Activated CD4-positive, CD25-positive, alpha-beta regulatory T cell treated with anti-CD3 and anti-CD28 coated beads, Interleukin-2, amount 50 U/mL, for 16 hours (primary cell): ENCODE results near the gene TAGLN.
"Not testable (repeated sequence)": the region's sequence is repeated elsewhere in the genome, so short reads cannot be mapped to it uniquely, and the experiment has no call there.

ENCODE experiments used
- DNase-seq: peaks from one replicate; pipeline ENCODE4 v3.0.0-alpha.2; 2020; ENCODE audit warnings: low read depth, low spot score

Gene TAGLN

DNA sequence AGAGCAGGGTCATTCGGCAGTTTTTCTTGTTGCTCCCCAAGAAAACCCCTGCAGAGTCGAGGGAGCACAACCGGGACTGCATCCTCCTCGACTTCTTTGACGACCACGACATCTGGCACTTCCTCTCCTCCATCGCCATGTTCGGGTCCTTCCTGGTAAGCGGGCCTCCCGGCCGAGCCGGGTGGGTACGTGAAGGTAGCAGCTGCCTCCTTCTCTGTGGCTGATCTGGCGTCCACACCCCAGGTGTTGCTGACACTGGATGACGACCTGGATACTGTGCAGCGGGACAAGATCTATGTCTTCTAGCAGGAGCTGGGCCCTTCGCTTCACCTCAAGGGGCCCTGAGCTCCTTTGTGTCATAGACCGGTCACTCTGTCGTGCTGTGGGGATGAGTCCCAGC, 3.4 kb upstream of the TAGLN start:
- no peak for DNase-seq

DNA sequence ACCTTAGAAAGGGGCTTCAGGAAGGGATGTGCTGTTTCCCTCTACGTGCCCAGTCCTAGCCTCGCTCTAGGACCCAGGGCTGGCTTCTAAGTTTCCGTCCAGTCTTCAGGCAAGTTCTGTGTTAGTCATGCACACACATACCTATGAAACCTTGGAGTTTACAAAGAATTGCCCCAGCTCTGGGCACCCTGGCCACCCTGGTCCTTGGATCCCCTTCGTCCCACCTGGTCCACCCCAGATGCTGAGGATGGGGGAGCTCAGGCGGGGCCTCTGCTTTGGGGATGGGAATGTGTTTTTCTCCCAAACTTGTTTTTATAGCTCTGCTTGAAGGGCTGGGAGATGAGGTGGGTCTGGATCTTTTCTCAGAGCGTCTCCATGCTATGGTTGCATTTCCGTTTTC, 2.2 kb upstream of the TAGLN start:
- DNase-seq, result no peak

DNA sequence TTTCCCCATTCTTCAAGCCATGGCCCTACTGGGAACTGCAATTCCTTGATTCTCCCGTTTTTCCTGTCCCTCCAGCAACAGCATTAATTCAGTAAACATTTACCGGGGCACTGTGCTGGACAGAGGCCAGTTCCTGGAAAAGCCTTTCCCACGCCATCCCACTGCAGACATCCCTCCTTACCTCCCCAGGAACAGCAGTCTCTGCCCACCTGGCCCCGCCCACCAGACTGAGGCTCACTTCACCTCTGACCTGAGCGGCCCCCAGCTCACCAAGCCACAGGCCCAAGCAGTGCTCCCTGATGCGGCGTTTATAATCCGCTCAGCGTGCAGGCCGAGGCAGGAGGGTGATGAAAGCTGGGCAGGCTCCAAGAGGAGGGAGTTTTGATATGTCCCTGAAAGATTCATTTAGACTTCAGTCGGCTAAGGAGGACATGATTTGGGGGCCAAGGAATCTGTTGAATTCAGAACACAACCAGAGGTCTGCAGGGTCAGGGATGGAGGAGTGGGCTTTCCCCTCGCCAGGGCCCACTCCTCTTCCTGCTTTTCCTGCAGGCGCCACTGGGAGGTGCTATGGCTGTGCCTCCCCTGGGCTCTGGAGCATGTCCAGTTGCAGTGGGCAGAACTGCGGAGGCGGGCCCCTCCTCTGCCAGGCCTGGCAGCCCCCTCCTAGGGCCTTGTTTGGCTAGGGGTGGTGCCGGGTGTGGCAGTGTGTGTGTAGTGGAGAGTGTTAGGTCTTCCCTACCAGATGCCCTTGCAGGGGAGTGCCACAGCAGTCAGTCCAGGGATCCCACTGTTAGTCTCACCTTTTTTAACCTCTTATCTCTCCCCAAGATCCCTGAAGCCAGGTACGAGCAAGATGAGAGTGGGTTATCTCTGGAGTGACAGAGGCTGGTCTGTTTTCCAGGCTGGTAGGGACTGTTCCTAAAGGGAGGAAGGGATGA, 1.4 kb upstream of the TAGLN start:
- DNase-seq, result no peak

DNA sequence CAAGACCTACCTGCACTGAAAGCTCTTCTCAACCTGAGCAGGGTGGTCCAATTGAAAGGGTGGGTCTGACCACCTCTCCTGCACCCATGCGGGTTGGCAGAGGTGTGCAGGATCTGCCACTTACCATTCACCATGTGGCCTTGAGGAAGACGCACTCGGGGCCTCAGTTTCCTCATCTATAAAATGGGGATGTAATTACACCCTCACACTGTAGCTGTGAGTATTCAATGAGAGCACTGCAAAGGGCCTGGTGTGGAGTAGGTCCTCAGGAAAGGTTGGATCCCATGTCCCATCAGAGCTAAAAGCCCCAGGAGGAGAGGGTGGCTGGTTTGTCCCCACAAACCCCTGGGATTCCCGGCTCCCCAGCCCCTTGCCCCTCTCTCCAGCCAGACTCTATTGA, 557 bp upstream of the TAGLN start:
- no peak for DNase-seq

DNA sequence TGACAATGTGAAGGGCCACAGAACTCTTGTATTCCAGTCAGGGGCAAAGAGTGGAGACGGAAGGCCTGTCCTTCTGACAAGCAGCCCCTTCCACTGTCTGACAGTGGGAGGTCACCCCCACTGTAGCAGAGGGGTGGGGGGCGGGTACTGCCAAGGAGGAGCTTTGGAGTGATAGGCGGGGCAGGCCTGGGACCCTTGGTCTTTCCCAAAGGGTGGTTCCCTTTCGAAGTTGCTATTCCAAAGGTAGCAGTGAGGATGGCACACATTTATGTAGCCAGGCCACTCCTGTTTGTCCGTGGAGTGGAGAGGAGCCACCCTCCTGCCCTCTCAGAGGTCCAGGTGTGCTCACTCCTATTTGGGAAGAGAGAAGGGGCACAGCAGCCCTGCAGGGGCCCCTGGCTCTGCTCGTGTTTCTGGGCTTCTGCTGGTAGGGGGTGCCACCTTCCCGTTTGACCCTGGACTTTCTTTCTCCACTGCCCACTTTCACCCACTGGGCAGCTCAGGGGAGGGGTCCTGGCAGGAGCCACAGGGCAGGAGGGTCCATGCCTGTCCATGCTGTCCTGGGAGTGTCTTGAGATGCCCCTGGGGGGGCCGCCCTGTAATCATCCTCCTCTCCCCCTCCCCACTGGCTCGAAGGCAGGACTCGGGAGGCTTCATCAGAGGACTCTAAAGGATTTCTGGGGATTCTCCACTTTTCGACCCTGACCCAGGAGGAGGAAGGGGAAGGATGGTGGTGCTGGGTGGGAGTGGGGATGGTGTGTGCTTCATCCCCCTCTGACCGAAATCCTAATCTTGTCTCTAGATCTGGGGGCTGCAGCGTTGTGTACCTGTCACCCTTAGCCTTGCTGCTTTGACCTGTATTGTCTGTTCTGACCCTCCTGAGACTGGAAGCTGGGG, 994 bp downstream of the TAGLN start:
- DNase-seq, result no peak

DNA sequence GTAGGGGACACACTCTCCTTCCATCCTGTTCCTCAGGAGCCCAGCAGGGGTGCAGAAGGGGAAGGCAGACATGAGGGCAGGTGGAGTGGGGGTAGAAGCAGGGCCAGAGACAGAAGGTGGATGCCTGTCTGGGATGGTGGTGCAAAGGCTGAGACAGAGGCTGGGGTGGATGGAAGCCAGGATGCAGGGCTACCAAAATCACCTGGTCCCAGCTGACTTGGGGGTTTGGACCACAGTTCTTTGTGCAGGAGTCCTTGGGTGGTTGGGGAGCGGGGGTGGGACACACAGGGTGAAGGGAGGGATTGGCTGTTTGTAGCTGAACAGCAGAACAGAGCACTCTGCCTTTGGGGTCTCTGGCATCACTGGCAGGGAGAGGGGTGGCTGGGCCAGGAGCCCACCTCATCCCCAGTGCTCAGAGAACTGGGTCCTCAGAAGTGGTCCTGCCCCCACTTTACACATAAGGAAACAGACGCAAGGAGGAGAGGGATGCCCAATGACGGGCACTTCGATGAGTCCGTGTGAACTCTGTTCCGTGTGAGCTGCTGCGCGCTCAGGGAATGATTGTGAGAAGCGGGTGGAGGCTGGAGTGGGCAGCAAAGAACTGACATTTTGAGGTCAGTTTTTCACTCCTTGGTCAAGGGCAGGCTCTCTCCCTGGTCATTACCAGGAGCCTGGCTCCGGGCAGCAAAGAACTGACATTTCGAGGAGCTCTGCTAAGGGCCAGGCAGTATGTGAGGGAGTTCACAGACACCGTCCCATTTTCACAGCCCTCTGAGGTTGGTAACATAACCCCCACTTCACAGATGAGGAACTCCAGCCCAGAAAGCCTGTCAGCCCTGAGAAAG, 1.9 kb downstream of the TAGLN start:
- no peak for DNase-seq

DNA sequence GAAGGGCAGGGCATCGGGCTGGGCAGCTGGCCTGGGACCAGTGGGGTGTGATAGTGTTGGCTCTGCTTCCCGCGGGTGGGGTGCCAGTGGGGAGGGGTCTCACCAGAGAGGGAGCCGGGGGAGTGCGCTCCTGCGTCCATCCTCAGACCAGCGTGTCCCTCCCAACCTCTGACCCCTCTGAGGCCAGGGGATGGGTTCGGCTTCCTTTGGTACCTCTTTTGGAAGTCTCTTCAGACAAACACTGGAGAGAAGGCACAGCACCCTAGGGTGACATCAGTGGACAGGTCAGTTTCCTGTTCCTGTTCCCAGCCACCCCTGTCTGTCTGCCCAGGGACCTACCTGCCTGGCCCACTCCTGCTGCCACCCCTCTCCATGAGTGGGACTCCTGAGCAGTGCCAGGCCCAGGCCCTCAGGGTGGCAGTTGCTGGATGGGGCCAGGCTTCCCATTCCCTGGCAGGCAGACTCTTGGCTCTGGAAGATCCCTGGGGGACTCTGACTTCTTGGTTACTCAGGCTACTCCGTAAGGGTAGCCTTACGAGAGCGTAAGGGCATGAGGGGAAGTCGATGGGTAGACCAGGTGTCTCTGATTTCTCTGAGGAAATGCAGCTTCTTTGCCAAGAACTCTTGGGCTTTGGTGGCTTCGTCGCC, 2.6 kb downstream of the TAGLN start:
- no peak for DNase-seq

DNA sequence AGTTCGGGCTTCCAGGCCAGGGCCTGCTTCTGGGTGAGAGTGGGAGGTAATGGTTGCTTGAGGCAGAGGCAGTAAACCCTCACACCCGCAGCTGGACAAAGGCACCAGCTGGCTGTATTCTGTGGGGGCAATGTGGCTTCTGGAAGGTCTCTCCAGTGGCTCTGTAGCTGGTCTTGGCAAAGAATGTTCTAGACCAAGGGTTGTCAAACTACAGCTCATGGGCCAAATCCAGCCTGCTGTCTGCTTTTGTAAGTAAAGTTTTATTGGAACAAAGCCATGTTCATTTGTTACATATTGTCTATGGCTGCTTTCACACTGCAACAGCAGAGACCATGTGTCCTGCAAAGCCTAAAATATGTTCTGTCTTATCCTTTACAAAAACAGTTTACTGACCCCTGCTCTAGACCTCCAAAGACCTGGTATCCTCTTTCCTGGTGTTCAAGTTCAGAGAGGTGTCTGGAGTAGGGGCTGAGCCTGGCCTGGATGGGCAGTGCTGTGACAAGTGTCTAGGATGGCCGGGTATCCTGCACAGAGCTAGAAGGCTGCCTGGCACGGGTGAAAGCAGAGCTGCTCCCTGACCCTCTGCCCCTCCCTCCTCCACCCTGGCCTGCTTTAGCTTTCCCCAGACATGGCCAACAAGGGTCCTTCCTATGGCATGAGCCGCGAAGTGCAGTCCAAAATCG, 3.4 kb downstream of the TAGLN start:
- no peak for DNase-seq

DNA sequence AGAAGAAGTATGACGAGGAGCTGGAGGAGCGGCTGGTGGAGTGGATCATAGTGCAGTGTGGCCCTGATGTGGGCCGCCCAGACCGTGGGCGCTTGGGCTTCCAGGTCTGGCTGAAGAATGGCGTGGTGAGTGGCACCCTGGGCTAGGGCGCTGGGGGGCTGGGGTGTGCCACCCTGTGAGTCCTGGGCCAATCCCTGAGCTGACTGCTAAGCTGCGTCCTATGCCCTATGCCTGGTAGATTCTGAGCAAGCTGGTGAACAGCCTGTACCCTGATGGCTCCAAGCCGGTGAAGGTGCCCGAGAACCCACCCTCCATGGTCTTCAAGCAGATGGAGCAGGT, 3.9 kb downstream of the TAGLN start:
- no peak for DNase-seq

DNA sequence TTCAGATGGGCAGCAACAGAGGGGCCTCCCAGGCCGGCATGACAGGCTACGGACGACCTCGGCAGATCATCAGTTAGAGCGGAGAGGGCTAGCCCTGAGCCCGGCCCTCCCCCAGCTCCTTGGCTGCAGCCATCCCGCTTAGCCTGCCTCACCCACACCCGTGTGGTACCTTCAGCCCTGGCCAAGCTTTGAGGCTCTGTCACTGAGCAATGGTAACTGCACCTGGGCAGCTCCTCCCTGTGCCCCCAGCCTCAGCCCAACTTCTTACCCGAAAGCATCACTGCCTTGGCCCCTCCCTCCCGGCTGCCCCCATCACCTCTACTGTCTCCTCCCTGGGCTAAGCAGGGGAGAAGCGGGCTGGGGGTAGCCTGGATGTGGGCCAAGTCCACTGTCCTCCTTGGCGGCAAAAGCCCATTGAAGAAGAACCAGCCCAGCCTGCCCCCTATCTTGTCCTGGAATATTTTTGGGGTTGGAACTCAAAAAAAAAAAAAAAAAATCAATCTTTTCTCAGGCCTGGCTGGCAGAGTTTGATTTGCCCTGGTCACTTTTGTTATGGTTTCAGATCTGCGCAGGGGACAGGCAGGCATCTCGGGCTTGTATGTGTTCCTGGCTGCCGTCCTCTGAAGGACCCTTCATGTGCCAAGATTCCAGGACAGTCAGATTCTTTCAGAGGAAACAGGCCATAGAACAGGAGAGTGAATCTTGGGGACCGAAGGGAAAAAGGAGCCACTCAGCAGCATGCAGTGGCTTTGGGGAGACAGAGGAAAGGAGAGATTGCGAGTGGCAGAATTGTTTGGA, 5.3 kb downstream of the TAGLN start:
- no peak for DNase-seq

DNA sequence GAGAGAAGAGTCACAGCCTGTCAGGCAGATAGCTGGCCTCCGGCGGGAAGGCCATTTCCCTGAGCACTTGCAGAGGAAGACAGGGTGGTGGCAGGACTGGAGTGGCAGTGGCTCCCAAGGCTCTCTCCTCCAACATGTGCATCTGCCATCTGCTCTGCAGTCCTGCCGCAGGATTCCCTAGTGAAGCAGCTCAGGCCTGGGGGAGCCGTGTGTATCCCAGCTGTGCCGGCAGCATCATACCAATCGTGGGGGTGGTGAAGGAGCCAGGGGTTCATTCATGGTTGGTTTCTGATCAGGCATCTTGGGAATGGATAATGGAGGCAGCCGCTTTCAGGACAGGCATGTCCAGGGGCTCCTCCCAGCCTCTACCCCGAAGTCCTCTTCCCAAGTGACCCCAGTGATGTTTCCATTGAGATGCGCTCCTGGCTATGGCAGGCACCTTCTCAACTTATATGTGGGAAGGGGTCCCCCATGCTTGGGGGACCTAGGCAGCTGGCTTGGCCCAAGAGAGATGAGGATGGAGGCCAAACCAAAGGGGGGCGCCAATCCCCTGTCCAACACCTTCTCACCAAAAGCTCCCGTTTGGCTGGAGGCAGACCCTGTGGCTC, 6.1 kb downstream of the TAGLN start:
- no peak for DNase-seq

DNA sequence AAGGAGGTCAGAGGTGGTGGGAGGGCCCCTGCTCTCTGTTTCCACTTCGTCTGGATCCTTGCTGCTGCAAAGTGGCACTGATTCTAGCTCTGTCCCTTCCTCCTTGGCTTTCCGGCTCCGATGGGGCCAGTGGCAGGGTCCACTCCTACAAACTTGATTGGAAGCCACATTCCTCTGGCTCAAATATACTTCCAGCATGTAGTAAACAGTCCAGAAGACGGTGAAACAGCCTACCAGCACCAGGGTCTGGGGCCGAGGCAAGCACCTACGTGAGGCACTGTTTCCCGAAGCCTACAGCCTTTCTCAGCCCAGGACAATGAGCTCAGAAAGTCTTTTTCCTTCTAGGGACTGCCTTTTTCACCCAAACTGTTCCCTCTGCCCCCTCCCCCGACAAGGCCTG, 6.9 kb downstream of the TAGLN start:
- not testable (repeated sequence) for DNase-seq

DNA sequence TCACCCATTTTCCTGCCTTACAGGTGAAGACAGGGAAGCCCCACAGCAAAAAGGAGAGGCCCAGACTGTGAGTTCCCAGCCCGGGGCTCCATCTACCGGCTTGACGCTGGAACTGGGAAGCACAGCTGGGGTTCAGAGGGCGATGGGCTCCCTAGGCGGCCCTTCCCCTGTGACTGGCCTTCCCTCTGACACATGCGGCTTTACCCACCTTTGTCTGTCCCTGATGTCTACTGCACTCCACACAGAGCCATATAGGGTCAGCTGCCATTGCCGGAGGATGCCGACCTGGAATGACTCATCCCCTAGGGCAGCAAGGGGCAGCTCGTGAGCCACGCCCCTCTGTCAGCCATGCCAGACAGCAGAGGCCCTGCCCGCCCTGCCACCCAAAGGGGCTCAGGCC, 7.7 kb downstream of the TAGLN start:
- DNase-seq, result not testable (repeated sequence)

DNA sequence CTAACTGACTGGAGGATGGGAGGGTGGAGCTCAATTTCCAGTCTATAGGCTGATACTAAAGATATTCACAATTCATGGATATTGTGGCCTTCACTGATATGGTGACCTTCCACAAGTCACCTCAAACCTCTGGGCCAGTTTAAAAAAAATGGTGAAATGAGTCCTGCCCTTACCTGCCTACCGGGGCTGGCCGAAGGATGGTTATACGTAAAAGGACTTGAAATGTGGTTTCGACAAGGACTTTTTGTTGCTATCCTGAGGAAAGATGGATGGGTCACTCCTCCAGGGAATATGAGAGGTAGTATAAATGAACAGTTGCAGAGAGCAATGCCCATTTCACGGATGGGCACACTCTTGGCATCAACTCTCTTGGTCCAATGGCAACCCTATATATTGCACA, 8.3 kb downstream of the TAGLN start:
- not testable (repeated sequence) for DNase-seq

DNA sequence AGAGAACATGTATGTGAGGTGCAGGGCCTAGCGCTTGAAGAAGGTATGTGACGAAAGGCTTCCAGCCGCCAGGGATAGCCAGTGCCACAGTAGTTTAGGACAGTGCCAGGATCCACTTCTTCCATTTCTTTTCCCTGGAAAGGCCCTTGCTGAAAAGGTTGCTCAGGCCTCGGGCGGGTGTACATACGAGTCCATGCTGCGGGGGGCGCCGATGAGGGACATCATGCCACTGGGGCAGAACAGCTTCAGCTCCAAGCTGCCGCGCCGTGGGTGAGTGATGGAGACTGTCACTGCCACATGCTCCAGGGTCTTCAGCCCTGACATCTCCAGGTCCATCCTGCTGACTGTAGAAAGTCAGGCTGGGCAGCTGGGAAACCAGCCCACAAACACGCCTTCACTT, 9.5 kb downstream of the TAGLN start:
- DNase-seq, result not testable (repeated sequence)

DNA sequence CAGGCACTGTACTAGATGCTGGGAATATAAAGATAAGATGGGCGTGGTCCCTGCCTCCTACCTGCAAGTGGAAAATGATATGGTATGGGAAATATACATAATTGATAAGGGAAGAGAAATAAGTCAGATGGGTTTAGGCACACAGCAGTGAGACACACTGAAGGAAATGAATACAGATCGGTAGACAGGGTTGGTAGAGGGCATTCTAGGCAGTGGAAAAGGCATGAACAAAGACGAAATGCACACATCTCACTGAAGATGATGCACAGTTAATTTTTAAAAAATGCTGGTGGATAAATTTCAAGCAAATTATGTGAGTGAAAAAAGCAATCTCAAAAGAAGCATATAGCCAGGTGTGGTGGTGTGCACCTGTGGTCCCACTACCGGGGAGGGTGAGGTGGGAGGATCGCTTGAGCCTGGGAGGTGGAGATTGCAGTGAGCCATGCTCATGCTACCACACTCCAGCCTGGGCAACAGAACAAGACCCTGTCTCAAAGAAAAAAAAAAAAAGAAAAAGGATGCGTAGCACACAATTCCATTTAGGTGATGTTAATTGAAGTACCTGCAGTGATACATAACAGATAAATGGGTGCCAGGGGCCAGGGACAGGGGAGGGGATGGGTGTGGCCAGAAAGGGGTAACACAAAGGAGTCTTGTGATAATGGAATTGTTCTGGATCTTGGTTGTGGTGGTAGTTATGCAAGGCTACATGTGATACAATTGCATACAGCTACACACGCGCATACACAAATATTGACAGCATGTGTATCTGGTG, 10.4 kb downstream of the TAGLN start:
- not testable (repeated sequence) for DNase-seq

DNA sequence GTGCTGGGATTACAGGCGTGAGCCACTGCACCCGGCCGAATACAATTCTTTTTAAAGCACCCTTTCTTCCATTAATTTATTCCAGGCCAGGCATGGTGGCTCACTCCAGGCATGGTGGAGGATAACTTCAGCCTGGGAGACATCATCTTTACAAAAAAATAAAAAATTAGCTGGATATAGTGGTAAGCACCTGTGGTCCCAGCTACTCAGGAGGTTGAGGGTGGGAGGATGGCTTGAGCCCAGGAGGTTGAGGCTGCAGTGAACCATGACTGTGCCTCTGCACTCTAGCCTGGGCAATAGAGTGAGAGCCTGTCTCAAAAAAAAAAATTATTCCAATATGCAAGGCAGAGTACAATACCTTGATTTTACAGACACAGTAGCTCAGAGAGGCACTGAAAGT, 11.4 kb downstream of the TAGLN start:
- no peak for DNase-seq

DNA sequence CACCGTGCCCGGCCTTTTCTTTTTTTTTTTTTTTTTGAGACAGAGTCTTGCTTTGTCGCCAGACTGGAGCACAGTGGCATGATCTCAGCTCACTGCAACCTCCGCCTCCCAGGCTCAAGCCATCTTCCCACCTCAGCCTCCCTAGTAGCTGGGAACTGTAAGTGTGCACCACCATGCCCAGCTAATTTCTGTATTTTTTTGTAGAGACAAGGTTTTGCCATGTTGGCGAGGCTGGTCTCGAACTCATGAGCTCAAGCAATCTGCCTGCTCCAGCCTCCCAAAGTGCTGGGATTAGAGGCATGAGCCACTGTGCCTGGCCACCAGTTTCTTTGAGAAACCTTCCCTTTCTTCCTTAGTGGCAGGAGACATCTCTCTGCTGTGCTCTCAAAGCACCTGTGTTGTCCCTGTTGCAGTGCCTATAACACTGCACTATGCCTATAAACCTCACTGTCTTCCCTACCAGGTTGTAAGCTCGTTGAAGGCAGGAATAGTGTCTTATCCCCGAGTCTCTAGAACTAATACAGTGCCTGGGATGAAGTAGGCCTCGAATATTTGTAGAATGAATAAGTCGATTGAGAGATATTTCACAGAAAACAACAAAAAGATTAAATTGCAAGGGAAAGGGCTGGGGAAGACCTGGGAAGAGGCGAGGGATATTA, 13.7 kb downstream of the TAGLN start:
- no peak for DNase-seq
